GM23248 (cell line): ENCODE measurements around the gene RBM4B.

ENCODE experiments used
- EZH2 ChIP-seq: fragments of 200-600 bp; sonication (generic); IDR thresholded peaks from 2 replicates; pipeline ENCODE4 v1.6.1; 2018; ENCODE audit warnings: antibody characterized with exemption, mild to moderate bottlenecking; ENCODE audit not compliant: insufficient read depth, poor library complexity, severe bottlenecking
- EZH2phosphoT487 ChIP-seq: fragments of 200-600 bp; sonication (generic); IDR thresholded peaks from 2 replicates; pipeline ENCODE4 v1.6.1; 2018; ENCODE audit warnings: antibody characterized with exemption, moderate library complexity, mild to moderate bottlenecking, low read depth; ENCODE audit not compliant: insufficient read depth

DNA sequence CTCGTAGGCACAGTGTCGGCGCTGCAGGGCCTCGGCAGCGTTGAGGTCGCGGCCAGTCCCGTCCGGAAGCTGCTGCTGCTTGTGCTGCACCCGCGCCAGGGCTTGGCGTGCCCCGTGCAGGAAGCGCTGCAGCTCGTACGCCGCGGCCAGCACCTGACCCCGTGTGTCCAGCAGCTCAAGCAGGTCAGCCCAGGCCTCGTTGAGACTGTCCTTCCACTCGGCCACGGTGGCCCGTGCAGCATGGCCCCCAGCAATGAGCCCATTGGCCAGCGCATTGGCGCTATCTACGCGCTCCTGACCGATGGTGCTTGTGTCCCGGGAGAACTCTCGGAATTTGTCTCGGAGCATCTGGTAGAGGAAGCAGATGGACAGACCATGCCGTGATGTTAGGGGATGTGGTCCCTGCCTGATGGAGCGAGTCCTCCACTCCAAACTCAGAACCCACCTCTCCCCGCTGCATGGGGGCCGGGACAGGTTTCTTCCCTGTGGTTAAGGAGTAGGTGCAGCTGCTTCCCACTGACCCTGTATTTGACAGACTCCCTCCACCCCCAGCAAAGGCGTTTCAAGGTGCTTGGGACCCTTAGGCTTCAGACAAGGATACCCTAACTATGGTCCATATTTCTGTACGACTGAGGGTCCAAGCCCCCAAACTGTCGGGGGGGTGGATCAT, 13.8 kb upstream of the RBM4B start:
- no peak for TF ChIP-seq EZH2phosphoT487
- no peak for TF ChIP-seq EZH2
